Fibroblast of skin of back (primary cell): ENCODE results near the gene MYB. TPM values are rescaled to one million over a fixed set of nuclear protein-coding genes. Genes with fewer than 3 reads are reported as not detected.
A peak's percentile ranks its signal among the peaks of the same experiment; 100 is the strongest.
"Not testable (repeated sequence)": the region's sequence is repeated elsewhere in the genome, so short reads cannot be mapped to it uniquely, and the experiment has no call there.

Experiments used
- DNase-seq: peaks from one replicate; pipeline ENCODE4 v3.0.0-alpha.2; 2013
- polyA plus RNA-seq, 2 experiments: library from polyadenylated mRNA; unstranded; fragments of 120-200 nt; gene quantifications; one replicate each; pipeline ENCODE4 v1.2.1, GENCODE V29; 2013; ENCODE audit not compliant: insufficient read length in 2 of 2

The MYB gene
- 1.1 TPM for polyA plus RNA-seq (2013, experiment 1 of 2; ENCODE audit: insufficient read length)
- 0.11 TPM for polyA plus RNA-seq (2013, experiment 2 of 2; ENCODE audit: insufficient read length)

DNA sequence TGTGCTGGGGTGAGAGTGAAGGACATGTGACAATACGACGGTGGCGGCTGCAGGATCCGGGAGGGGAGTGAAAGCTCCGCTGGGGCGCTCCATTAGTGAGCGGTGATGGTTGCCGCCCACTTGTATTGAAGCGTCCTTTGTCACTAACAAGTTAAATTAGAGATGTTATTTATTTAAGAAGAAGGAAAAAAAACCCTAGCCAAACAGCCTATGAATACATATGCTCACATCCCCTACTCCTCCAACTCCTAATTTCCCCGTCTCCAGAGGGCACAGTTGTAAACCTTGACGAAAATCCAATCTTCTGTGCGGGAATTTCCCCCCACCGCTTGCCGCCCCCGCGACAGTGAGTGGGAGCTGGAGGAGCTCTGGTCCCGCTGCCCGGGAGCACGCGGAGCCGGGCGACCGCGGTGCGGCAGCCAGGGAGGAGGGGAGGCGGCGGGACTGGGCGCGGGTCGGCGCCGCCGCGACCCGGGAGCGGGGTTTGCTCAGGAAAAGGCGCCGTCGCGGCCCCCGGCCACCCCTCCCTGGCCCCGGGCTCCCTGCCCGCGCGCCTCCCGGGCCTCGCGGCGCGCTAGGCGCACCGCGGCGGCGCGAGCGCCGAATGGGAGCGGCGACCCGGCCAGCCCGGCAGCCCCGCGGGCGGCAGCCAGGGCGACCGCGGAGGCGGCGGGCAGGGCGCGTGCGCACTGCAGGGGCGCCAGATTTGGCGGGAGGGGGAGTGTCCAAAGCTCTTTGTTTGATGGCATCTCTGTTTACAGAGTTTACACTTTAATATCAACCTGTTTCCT lies at the start of gene MYB:
TSS of gene MYB (plus strand) at position 767 of the 791 bp plus-strand sequence. CDS start 206 bp downstream, outside the sequence.
- peak; percentile 64 for DNase-seq

GRCh38 chr6:135132776-135133175 lies 48.3 kb upstream of the MYB start:
- DNase-seq = no peak

GRCh38 chr6:135135835-135136234 lies 45.3 kb upstream of the MYB start:
- DNase-seq = no peak

GRCh38 chr6:135137826-135138225 lies 43.3 kb upstream of the MYB start:
- no peak for DNase-seq

DNA sequence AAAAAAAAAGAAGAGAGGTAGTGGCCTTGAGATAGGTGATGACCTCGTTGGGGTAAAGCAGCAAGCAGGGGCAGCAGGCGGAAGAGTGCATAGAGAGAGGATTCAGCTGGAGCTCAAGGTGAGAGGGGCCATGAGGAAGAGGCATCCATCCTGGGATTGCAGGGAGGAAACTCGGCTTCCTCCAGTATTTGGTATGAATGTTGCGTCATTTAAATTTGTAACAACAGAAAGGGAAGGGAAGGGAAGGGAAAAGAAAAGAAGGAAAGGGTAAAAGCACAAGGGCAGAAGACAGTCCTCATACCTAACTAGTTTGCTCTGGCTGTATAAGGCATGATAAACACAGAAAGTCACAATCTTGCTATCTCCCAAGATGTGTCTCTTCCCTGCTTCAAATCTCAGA lies 39.9 kb upstream of the MYB start:
- no peak for DNase-seq

DNA sequence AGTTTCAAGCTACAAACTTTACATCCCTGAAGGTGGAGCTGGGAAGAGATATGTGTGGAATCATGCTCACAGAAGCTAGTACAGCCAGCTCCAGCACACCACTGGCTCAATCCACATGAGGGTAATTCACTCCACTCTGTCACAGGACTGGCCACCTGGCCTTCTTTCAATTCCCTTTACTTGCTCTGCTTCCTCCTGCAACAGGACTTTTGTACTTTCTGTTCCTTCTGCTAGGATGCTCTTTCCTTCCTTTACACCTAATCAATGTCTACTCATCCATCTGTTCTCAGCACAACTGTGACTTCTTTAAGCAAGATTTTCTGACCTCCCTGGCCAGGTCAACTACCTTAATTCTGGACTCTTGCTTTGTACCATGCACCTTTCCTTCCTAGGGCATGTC lies 39.4 kb upstream of the MYB start:
- DNase-seq = no peak

GRCh38 chr6:135142232-135142631 lies 38.9 kb upstream of the MYB start:
- not testable (repeated sequence) for DNase-seq

- DNase-seq = no peak
These were observed 36.4 kb upstream of the MYB start for GRCh38 chr6:135144673-135145062.

DNA sequence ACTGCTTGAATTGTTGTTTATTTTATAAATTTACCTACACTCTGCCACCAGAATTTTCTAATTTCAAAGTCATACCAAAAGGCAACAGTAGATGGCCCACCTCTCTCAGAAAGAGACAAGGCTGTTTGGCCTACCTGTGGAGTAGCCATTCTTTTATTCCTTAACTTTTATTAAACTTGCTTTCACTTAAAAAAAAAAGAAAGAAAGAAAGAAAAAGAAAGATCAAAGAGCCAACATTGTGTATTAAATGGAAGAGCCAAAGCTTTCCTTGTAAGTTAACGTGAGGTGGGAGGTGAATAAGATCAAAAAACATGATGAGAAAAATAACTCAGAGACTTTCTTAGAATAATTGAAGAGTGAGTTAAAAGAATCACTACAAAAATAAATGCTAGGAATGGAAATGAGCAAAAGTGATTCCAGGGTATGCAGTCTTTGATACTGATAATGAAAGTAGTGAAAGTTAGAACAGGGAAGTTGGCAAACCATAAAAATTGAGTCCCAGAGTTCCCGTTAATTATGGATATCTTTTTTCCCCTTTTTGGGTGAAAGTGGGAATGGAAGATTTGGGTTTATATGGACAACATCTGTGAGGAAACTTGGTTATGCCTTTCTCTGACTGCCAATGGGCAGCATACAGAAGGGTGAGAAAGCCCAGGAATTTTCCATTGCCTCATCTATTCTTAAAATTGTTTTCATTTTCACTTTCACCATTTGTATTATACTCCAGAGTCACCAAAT lies 35.9 kb upstream of the MYB start:
- DNase-seq = peak; percentile 41

GRCh38 chr6:135146162-135146934 lies 34.8 kb upstream of the MYB start:
- DNase-seq = peak; percentile 86

DNA sequence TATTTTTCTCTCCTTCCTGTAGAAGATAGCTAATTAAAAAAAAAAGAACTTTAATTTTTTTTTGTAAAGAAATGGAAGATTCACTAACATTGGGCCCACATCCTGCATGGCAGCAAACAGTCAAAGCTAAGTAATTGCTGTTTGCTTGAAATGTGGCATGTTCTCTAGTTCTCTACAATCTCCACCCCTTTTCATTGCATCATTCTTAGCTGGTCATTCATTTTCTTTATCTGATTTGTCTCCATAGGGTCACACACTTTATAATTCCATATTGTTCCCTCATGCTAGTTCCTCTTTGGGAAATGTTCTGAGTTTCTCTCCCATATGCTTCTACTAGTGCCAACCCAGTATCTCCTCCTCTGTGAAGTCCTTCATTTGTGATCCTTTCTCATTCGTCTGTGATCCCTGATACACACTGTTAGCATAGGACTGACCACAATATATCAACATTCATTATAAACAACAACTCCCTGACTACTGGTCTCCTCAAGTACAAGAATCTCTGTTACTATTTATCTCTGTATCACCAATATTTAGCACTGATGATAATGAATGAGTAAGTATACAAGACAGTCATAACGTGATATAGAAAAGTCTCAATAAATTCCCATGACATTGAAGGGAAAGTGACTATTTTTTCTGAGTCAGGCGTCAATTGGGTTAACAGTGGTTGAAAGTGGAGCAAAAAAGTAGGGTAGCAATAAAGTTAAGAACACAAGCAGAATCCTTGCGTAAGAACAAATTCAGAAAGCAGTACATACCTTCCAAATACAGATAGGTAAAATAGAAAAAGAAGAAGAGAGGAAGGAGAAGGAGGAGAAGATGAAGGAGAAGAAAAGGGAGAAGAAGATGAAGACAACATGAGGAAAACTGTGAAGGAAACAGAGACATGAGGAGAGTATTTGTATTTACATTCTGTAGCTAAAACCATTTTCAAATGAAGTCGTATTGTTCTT lies 33.2 kb upstream of the MYB start:
- DNase-seq = no peak

GRCh38 chr6:135148889-135149288 lies 32.2 kb upstream of the MYB start:
- no peak for DNase-seq

DNA sequence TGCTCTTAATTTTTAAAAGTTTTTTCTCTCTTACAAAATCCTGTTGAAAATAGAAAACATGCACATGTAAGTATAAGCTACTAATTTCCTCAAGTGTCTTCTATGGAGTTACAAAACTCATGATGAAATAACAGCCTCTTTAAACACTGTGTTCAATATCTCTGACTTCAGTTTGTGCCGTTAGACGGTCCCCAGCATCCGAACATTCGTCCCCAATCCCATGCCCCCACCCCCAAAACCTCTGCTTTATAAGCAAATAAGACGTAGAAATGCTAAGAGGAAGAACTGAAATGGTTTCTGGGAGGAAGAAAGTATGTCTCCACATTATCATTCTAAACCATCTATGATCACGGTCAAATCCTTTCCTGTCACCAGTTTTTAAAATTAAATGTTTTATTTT lies 31.7 kb upstream of the MYB start:
- DNase-seq = no peak

DNA sequence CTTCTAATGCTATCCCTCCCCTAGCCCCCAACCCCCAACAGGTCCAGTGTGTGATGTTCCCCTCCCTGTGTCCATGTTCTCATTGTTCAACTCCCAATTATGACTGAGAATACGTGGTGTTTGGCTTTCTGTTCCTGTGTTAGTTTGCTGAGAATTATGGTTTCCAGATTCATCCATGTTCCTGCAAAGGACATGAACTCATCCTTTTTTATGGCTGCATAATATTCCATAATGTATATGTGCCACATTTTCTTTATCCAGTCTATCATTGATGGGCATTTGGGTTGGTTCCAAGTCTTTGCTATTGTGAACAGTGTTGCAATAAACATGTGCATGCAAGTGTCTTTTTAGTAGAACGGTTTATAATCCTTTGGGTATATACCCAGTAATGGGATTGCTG lies 30.6 kb upstream of the MYB start:
- DNase-seq = not testable (repeated sequence)

DNA sequence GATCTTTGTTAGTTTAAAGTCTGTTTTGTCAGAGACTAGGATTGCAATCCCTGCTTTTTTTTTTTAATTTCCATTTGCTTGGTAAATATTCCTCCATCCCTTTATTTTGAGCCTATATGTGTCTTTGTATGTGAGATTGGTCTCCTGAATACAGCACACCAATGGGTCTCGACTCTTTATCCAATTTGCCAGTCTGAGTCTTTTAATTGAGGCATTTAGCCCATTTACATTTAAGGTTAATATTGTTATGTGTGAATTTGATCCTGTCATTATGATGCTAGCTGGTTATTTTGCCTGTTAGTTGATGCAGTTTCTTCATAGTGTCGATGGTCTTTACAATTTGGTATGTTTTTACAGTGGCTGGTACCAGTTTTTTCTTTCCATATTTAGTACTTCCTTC lies 27.0 kb upstream of the MYB start:
- not testable (repeated sequence) for DNase-seq

DNA sequence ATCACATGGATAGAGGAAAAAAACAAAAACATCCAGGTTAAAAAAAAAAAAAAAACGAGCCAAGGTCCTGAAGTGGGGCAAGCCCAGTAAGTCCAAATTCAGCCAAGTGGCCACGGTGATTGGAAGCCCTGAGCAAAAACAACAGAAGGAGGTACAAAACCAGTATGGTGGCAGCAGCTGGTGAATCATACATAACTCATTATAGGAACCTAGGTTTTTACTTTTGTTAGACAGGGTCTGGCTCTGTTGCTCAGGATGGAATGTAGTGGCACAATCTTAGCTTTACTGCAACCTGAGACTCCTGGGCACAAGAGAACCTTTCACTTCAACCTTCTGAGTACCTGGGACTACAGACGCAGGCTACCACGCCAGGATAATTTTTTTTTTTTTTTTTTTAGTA lies 22.7 kb upstream of the MYB start:
- DNase-seq = no peak

DNA sequence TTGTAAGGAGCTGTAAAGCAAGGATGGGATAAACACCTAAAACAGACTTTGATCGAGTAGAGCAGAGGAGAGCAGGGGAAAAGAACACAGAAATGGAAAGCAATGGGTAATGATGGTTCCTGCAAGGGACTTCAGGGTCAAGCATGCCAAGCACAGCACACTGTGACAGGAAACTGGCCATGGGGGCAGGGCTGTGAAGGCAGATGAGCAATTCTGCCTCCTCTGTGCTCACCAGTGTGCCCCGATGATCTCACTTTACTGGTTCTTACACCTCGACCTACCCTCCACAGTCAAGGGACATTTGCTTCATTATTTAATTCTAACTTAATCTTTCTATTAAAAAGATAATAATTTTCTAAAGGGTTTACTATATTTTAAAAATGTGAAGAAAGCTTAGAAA lies 21.6 kb upstream of the MYB start:
- DNase-seq = peak; percentile 33

DNA sequence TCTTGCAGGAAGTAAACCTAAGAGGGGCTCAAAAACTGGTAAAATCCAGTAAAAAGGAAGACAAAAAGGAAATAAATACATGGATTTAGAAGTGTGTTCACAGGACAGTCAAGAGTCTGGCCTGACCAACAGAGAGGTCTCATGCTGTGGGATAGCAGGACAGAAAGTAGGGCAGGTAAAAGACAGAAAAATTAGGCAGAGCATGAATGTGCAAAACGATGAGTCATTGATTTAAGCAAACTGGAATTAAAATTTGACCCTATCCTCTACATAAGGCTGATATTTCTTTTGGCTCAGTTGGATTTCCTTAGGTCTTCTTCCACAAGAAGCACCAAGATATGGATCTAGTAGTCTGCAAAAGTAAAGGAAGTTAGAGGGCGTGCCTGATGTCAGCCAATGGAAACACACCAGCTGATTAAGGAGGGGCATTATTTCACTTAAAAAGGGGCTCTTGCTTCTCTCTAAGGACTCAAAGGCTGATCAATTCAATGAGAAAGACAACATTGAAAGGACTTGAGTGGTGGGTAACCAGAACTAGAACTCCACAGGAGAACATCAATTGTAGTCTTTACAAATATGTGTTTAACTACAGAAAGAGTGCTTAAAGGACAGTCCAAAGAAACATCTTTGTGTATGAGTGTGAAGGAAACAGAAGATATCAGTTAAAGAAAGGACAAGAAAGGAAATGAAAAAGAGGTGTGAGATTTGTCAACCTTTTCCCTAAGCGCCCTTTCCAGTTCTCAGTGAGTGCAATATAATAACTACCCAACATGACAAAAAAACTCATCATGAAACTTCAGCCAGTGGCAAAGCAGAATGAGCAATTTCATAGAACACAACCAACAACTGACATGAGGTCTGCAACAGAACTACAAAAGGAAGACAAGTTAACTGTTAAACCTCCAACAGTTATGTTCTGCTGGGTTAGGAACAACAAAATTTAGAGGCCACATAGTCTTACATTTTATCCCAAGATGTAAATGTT lies 19.4 kb upstream of the MYB start:
- DNase-seq = no peak

- DNase-seq = peak; percentile 33
These were observed 18.2 kb upstream of the MYB start for GRCh38 chr6:135162678-135163439.

DNA sequence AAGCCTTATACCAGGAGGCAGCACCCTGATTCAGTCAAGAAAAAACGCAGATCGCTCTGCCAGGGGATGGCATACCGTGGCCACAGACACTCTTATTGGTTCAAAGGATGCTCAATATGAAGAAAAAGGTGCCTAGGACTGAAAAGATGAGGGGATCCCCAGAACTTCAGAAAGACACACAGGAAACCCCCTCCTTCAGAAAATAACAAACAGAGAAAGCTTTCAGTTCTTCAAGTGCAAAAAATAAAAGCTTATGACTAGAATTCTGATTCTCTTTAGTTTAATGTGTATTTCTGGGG lies 17.7 kb upstream of the MYB start:
- no peak for DNase-seq
